Sigmoid colon (tissue), 7 donors: Measurements from ENCODE around the gene RGL4. TPM values are rescaled to one million over a fixed set of nuclear protein-coding genes. Genes with fewer than 3 reads are reported as not detected.
"Not testable (repeated sequence)": the region's sequence is repeated elsewhere in the genome, so short reads cannot be mapped to it uniquely, and the experiment has no call there.

Source experiments
- DNase-seq: peaks from one replicate; pipeline ENCODE4 v3.0.0-alpha.2; 2019
- H3K27ac ChIP-seq, 4 donors: fragments of 200-600 bp; sonication (generic); one replicate each; pipeline ENCODE4 v1.5.1; 2016 to 2019; ENCODE audit warnings: mild to moderate bottlenecking in 1 of 4
- H3K27me3 ChIP-seq, 3 donors: fragments of 200-600 bp; sonication (generic); one replicate each; pipeline ENCODE4 v1.5.1; 2019; ENCODE audit warnings: mild to moderate bottlenecking in 1 of 3
- H3K36me3 ChIP-seq, 4 donors: fragments of 200-600 bp; sonication (generic); one replicate each; pipeline ENCODE4 v1.5.1; 2016 to 2019
- H3K4me1 ChIP-seq, 4 donors: fragments of 200-600 bp; sonication (generic); one replicate each; pipeline ENCODE4 v1.5.1; 2017 to 2019
- H3K4me3 ChIP-seq, 4 donors: fragments of 200-600 bp; sonication (generic); one replicate each; pipeline ENCODE4 v1.5.1; 2017 to 2019; ENCODE audit warnings: mild to moderate bottlenecking in 2 of 4, moderate library complexity in 1 of 4
- H3K9me3 ChIP-seq, 4 donors: fragments of 200-600 bp in 3 of 4; sonication (generic) in 3 of 4; one replicate each; pipeline versions ENCODE4 v1.5.1 to v1.6.1; 2013 to 2019
- EP300 ChIP-seq, 4 donors: sonication (generic); formaldehyde crosslinking; IDR thresholded peaks; one replicate each; pipeline ENCODE4 v1.6.1; 2017; ENCODE audit warnings: antibody characterized with exemption in 4 of 4
- POLR2A ChIP-seq, 2 donors: fragments of 450-650 bp; IDR thresholded peaks; one replicate each; pipeline ENCODE4 v1.6.1; 2016; ENCODE audit warnings: antibody characterized with exemption in 2 of 2, mild to moderate bottlenecking in 2 of 2, moderate library complexity in 2 of 2
- POLR2AphosphoS5 ChIP-seq, 4 donors: sonication (generic); formaldehyde crosslinking; IDR thresholded peaks; one replicate each; pipeline ENCODE4 v1.6.1; 2017; ENCODE audit warnings: antibody characterized with exemption in 4 of 4
- WGBS, 2 donors: extraction: QIAGEN DNeasy Blood & Tissue Kit; methylation state at CpG; one replicate each; pipeline ENCODE4 v1.1.7; 2013; 5-methylcytosine and 5-hydroxymethylcytosine counted together
- intact Hi-C: fragments of 100-400 bp; cut with DNase I; formaldehyde crosslinking; loops from one replicate; pipeline ENCODE4 v1.15.1; 2023
- polyA plus RNA-seq, 3 donors: library from polyadenylated mRNA; stranded (reverse); fragments of 200-250 nt; gene quantifications; one replicate each; pipeline ENCODE4 v1.2.3, GENCODE V29; 2013
- total RNA-seq, 4 donors: library from RNA; depleted of rRNA; stranded (reverse); fragments of >200 nt; gene quantifications; one replicate each; pipeline ENCODE4 v1.1.0, GENCODE V29; 2016
- TF ChIP-seq, protein P1 (sequence below), 4 experiments: fragments of 450-650 bp in 3 of 4; fragments of 200-600 bp in 1 of 4; IDR thresholded peaks; one replicate each; pipeline ENCODE4 v1.5.1; 2016 to 2019; ENCODE audit warnings: antibody characterized with exemption in 4 of 4, mild to moderate bottlenecking in 3 of 4, moderate library complexity in 2 of 4
- donor health status: healthy with polysubstance abuse.
- donor health status: Bipolar disorder and iron deficiency.
- donor health status: healthy.

The RGL4 gene
- total and polyA plus RNA-seq, 7 donors: 1.8 to 3.2 (median 2.8) TPM; not detected in 4

DNA sequence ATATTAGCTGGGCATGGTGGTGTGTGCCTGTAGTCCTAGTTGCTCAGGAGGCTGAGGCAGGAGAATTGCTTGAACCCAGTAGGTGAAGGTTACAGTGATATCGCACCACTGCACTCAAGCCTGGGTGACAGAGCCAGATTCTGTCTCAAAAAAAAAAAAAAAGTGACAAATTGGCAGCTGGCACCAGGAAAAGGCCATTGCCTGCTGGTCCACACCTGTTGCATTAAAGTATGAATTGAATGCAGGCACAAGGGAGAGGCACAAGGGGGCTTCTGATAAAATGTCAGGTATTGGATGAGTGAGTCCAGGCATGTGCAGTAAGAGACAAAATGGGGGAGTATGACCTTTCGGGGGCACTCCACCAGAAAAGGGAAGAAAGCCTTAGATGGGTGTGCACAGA is 31.9 kb downstream of the RGL4 start:
- TF ChIP-seq, protein P1, sequence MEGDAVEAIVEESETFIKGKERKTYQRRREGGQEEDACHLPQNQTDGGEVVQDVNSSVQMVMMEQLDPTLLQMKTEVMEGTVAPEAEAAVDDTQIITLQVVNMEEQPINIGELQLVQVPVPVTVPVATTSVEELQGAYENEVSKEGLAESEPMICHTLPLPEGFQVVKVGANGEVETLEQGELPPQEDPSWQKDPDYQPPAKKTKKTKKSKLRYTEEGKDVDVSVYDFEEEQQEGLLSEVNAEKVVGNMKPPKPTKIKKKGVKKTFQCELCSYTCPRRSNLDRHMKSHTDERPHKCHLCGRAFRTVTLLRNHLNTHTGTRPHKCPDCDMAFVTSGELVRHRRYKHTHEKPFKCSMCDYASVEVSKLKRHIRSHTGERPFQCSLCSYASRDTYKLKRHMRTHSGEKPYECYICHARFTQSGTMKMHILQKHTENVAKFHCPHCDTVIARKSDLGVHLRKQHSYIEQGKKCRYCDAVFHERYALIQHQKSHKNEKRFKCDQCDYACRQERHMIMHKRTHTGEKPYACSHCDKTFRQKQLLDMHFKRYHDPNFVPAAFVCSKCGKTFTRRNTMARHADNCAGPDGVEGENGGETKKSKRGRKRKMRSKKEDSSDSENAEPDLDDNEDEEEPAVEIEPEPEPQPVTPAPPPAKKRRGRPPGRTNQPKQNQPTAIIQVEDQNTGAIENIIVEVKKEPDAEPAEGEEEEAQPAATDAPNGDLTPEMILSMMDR (IDR thresholded peaks at IDR 0.05): no peak
- no peak for TF ChIP-seq POLR2AphosphoS5 (IDR thresholded peaks at IDR 0.05)
- TF ChIP-seq EP300 (IDR thresholded peaks at IDR 0.05): no peak
- TF ChIP-seq POLR2A (IDR thresholded peaks at IDR 0.05): no peak

GRCh38 chr22:23728108-23728507 is 37.3 kb downstream of the RGL4 start:
- H3K27ac ChIP-seq, H3K27me3 ChIP-seq, intact Hi-C loops, H3K4me1 ChIP-seq, H3K9me3 ChIP-seq, H3K4me3 ChIP-seq, H3K36me3 ChIP-seq: not testable (repeated sequence)
- peak; percentile 27 for DNase-seq
- WGBS, 2 donors: 88 to 89% methylated on average over 4 of the region's 4 CpGs

More for the DNA sequence above, 31.9 kb downstream of the RGL4 start:
- no peak for DNase-seq
- H3K36me3 ChIP-seq: no peaks in the 10 kb centered on the region
- no peaks in the 10 kb centered on the region for H3K4me1 ChIP-seq
- H3K4me3 ChIP-seq: no peak overlapping the region
- 76 to 83% methylated on average over 2 of the region's 2 CpGs for WGBS, 2 donors
- intact Hi-C loops: no loop called here
- no peaks in the 10 kb centered on the region for H3K9me3 ChIP-seq
- H3K27me3 ChIP-seq: no peaks in the 10 kb centered on the region
- H3K27ac ChIP-seq: no peak overlapping the region

DNA sequence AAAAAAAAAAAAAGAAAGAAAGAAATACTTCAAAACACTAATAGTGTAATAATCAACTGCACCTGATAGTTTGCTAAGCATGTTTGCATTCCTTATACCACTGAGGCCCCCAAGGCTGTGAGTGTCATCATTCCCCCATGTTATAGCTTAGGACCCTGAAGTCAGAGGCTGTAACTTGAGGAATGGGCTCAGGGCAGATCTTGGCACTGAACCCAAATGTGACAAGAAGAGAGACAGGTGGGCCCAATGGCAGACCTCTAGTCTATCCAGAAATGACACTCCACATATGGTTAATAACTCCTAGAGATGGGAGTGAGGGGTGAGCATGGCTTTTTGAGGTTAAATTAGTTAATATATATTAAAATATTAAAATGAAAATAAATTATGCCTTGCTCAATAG is 46.9 kb downstream of the RGL4 start:
- Histone ChIP-seq H3K9me3 (no peaks in the 10 kb centered on the region), H3K27me3 (no peaks in the 10 kb centered on the region), H3K4me3 (no peak overlapping the region), H3K36me3 (peaks cover 0 to 14% (median 0%) of the 10 kb centered on the region in 4 donors), H3K4me1 (no peaks in the 10 kb centered on the region), H3K27ac (no peak overlapping the region)
- DNase-seq: no peak
- no peak for TF ChIP-seq POLR2A (IDR thresholded peaks at IDR 0.05)
- TF ChIP-seq EP300 (IDR thresholded peaks at IDR 0.05): no peak
- intact Hi-C loops: no loop called here

DNA sequence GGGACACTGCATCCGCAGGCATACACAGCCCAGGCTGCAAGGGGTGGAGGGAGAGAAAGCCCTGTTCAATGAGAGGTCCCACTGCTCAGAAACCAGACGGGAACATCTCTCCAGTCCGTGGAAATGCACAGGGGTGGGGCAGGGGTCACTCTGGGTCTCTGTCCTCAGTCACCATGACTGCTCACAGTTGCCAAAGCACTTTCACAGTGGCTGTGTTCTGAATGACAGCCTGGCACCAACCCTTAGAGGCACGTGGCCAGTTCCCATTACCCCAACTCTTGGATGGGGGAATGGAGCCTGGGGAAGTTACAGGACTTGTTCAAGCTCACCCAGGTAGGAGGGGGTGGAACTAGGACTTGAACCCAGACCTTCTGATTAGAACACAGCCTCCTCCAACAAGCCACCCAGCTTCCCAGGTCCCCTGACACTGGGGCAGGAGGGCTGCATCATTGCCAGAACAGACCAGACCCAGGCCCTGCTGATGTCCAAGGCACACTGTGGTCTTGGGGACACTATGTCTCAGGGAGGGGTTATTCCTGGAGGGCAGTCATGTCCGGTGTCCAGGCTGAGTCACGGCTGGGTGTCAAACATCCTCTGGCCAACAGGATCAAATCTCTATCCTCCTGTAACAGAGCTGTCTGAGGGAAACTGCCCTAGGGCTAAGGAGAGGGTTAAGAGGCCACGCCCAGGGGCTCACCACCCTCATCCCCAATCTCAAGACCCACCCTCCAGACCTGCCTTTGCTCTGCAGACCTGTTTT is 51.9 kb downstream of the RGL4 start:
- Histone ChIP-seq H3K36me3 (peaks cover 16 to 40% (median 18%) of the 10 kb centered on the region in 4 donors), H3K4me3 (no peak overlapping the region), H3K27me3 (no peaks in the 10 kb centered on the region), H3K4me1 (no peaks in the 10 kb centered on the region), H3K27ac (peak overlapping the region in 3 of 4 donors; percentile 1 to 26 (median 14)), H3K9me3 (no peaks in the 10 kb centered on the region)
- no peak for DNase-seq
- intact Hi-C loops: no loop called here
- 81 to 82% methylated on average over 7 of the region's 7 CpGs for WGBS, 2 donors
- TF ChIP-seq EP300 (IDR thresholded peaks at IDR 0.05) (no peak), POLR2A (IDR thresholded peaks at IDR 0.05) (no peak), POLR2AphosphoS5 (IDR thresholded peaks at IDR 0.05) (no peak)
- TF ChIP-seq, protein P1 (IDR thresholded peaks at IDR 0.05): no peak

- whole genome bisulfite sequencing, 2 donors: 74 to 90% methylated on average over 2 of the region's 2 CpGs
- intact Hi-C loops: no loop called here
- no peaks in the 10 kb centered on the region for H3K27me3 ChIP-seq
- no peak overlapping the region for H3K4me3 ChIP-seq
- TF ChIP-seq POLR2AphosphoS5 (IDR thresholded peaks at IDR 0.05): no peak
- H3K9me3 ChIP-seq: no peaks in the 10 kb centered on the region
- H3K36me3 ChIP-seq: peaks cover 16 to 40% (median 18%) of the 10 kb centered on the region in 4 donors
- DNase-seq: no peak
- peak overlapping the region in 1 of 4 donors; percentile 14 for H3K27ac ChIP-seq
- H3K4me1 ChIP-seq: no peaks in the 10 kb centered on the region
Observed at GRCh38 chr22:23743303-23743705, 52.5 kb downstream of the RGL4 start.

GRCh38 chr22:23744001-23744400 is 53.2 kb downstream of the RGL4 start:
- H3K27me3 ChIP-seq: no peaks in the 10 kb centered on the region
- intact Hi-C loops: no loop called here
- TF ChIP-seq POLR2AphosphoS5 (IDR thresholded peaks at IDR 0.05) (no peak), EP300 (IDR thresholded peaks at IDR 0.05) (no peak), POLR2A (IDR thresholded peaks at IDR 0.05) (no peak)
- TF ChIP-seq, protein P1 (IDR thresholded peaks at IDR 0.05): no peak
- H3K4me1 ChIP-seq: no peaks in the 10 kb centered on the region
- 97 to 98% methylated on average over 13 of the region's 13 CpGs for WGBS, 2 donors
- H3K36me3 ChIP-seq: peaks cover 16 to 40% (median 18%) of the 10 kb centered on the region in 4 donors
- H3K9me3 ChIP-seq: no peaks in the 10 kb centered on the region
- H3K4me3 ChIP-seq: no peak overlapping the region
- no peak for DNase-seq
- H3K27ac ChIP-seq: no peak overlapping the region
